K562 (cell line): ENCODE measurements around the gene CCPG1. TPM values are rescaled to one million over a fixed set of nuclear protein-coding genes. Genes with fewer than 3 reads are reported as not detected.

Experiments
- ATAC-seq: fragments of 200-7000 bp; cut with Tn5 transposase; 3 replicates; pipeline ENCODE4 v1.9.1; 2020; ENCODE audit warnings: moderate library complexity
- BruUV-seq: library from RNA; stranded (reverse); fragments of 400-500 nt; replicated peaks from 2 replicates; lab custom pipeline; 2021; lab: Mats Ljungman, UMichigan
- CTCF ChIA-PET: fragments of 300-600 bp; formaldehyde crosslinking; extraction: SDS; loops from one replicate; lab custom pipeline; 2021; ENCODE audit warnings: low intra/inter-chr PET ratio; lab: Yijun Ruan, JAX
- POLR2A ChIA-PET: fragments of 300-600, 350-650 bp; sonication (Branson Sonifier 250); formaldehyde crosslinking; extraction: SDS; loops from one replicate; lab custom pipeline; 2021; ENCODE audit warnings: antibody characterized with exemption, inconsistent platforms; lab: Yijun Ruan, JAX
- DNase-seq, 4 experiments: peaks; one replicate each; pipeline versions ENCODE4 v3.0.0 to v3.0.0-alpha.2; 2011 to 2018; ENCODE audit warnings: low spot score in 3 of 4, mixed read lengths in 3 of 4; ENCODE audit errors: extremely low read depth in 1 of 4
- FAIRE-seq: peaks from 2 replicates; lab custom pipeline; 2011; peaks lifted over from hg19 to GRCh38; lab: Jason Lieb, UNC
- H2AFZ ChIP-seq: 2 replicates; pipeline ENCODE4 v1.6.0; 2011; ENCODE audit warnings: low read depth, low read length, control low read depth, inconsistent platforms
- H3K27ac ChIP-seq: fragments of 200-600 bp; 3 replicates; pipeline ENCODE4 v1.8.0; 2011; ENCODE audit warnings: low read depth, mild to moderate bottlenecking, control low read depth, inconsistent platforms, low read length, moderate library complexity, mixed read lengths; ENCODE audit errors: extremely low read depth
- H3K27me3 ChIP-seq, 2 experiments: fragments of 300-600 bp in 1 of 2; 2 replicates in 1 of 2; 3 replicates in 1 of 2; pipeline versions ENCODE4 v1.6.0 to v1.8.0; 2011; ENCODE audit warnings: inconsistent platforms in 2 of 2, low read length in 2 of 2, mild to moderate bottlenecking in 1 of 2, mixed read lengths in 1 of 2, moderate library complexity in 1 of 2; ENCODE audit not compliant: control insufficient read depth in 2 of 2, insufficient read depth in 2 of 2
- H3K36me3 ChIP-seq: fragments of 300-600 bp; 3 replicates; pipeline ENCODE4 v1.8.0; 2011; ENCODE audit warnings: mild to moderate bottlenecking, low read length, inconsistent platforms; ENCODE audit not compliant: control insufficient read depth, insufficient read depth
- H3K4me1 ChIP-seq, 2 experiments: fragments of 200-600 bp in 1 of 2; replicated peaks in 1 of 2; 2 replicates in 1 of 2; 3 replicates in 1 of 2; pipeline versions ENCODE4 v1.5.1 to v1.8.0; 2011; ENCODE audit warnings: inconsistent platforms in 2 of 2, low read length in 2 of 2, mild to moderate bottlenecking in 1 of 2, mixed read lengths in 1 of 2, moderate library complexity in 1 of 2; ENCODE audit not compliant: control insufficient read depth in 2 of 2, insufficient read depth in 2 of 2
- H3K4me2 ChIP-seq: 2 replicates; pipeline ENCODE4 v1.6.1; 2011; ENCODE audit warnings: low read length, control low read depth, inconsistent platforms, mixed read lengths; ENCODE audit not compliant: insufficient read depth
- H3K4me3 ChIP-seq: fragments of 200-600 bp; sonication (generic), shearing (Covaris generic); 2 replicates; pipeline ENCODE4 v1.5.1; 2016; ENCODE audit warnings: control low read depth, inconsistent platforms
- H3K79me2 ChIP-seq: fragments of 200-600 bp; 3 replicates; pipeline ENCODE4 v1.8.0; 2011; ENCODE audit warnings: low read length, inconsistent platforms; ENCODE audit not compliant: control insufficient read depth, insufficient read depth
- H3K9ac ChIP-seq, 2 experiments: 2 replicates each; pipeline versions ENCODE4 v1.6.0 to v1.6.1; 2011; ENCODE audit warnings: low read depth in 2 of 2, low read length in 2 of 2, control low read depth in 1 of 2, inconsistent platforms in 1 of 2, mild to moderate bottlenecking in 1 of 2, mixed read lengths in 1 of 2; ENCODE audit not compliant: insufficient read depth in 1 of 2
- H3K9me1 ChIP-seq: one replicate; pipeline ENCODE4 v1.6.0; 2011; ENCODE audit warnings: inconsistent platforms, mild to moderate bottlenecking, low read length, moderate library complexity; ENCODE audit not compliant: control insufficient read depth, insufficient read depth
- H3K9me3 ChIP-seq: replicated peaks from 2 replicates; pipeline ENCODE4 v1.5.1; 2011; ENCODE audit warnings: low read depth, low read length, inconsistent platforms; ENCODE audit not compliant: control insufficient read depth, insufficient read depth
- H4K20me1 ChIP-seq: replicated peaks from 2 replicates; pipeline ENCODE4 v1.6.1; 2011; ENCODE audit warnings: low read length, inconsistent platforms, mixed read lengths; ENCODE audit not compliant: control insufficient read depth, insufficient read depth
- AFF4 ChIP-seq: sonication (generic); formaldehyde crosslinking; IDR thresholded peaks from 2 replicates; pipeline ENCODE4 v1.8.0; 2023; ENCODE audit warnings: mild to moderate bottlenecking, missing genetic modification reagents
- CREB1 ChIP-seq, 2 experiments: sonication (generic) in 1 of 2; formaldehyde crosslinking in 1 of 2; IDR thresholded peaks; 2 replicates each; pipeline versions ENCODE4 v1.6.1 to v1.8.0; 2012 to 2022; ENCODE audit warnings: inconsistent platforms in 1 of 2, mild to moderate bottlenecking in 1 of 2, missing genetic modification reagents in 1 of 2, moderate library complexity in 1 of 2
- DACH1 ChIP-seq: fragments of 450-650 bp; IDR thresholded peaks from 2 replicates; pipeline ENCODE4 v1.6.1; 2018; ENCODE audit not compliant: partially characterized antibody
- DMBX1 ChIP-seq: fragments of 250-450 bp; sonication (Bioruptor Pico); IDR thresholded peaks from 2 replicates; pipeline ENCODE4 v1.8.0; 2022; ENCODE audit warnings: inconsistent platforms, mild to moderate bottlenecking, moderate library complexity, borderline replicate concordance
- DPF2 ChIP-seq: fragments of 450-650 bp; IDR thresholded peaks from 2 replicates; pipeline ENCODE4 v1.6.1; 2016
- FOXK1 ChIP-seq: sonication (generic); formaldehyde crosslinking; IDR thresholded peaks from 2 replicates; pipeline ENCODE4 v1.8.0; 2022; ENCODE audit warnings: missing genetic modification reagents, mild to moderate bottlenecking, borderline replicate concordance
- MCM5 ChIP-seq: fragments of 450-650 bp; IDR thresholded peaks from 2 replicates; pipeline ENCODE4 v1.6.1; 2016; ENCODE audit warnings: low read depth
- MYNN ChIP-seq, 2 experiments: sonication (generic); formaldehyde crosslinking in 1 of 2; IDR thresholded peaks; 2 replicates each; pipeline versions ENCODE4 v1.5.0 to v1.6.1; 2016 to 2020; ENCODE audit warnings: antibody characterized with exemption in 1 of 2, missing genetic modification reagents in 1 of 2
- PREB ChIP-seq: sonication (generic); formaldehyde crosslinking; IDR thresholded peaks from 2 replicates; pipeline ENCODE4 v1.8.1; 2023; ENCODE audit warnings: mild to moderate bottlenecking, missing genetic modification reagents
- SNRNP70 ChIP-seq: fragments of 200-400 bp; formaldehyde crosslinking; optimal IDR thresholded peaks from 2 replicates; pipeline ENCODE3; 2017; ENCODE audit warnings: low read depth, low read length
- SREBF1 ChIP-seq: fragments of 150-350 bp; IDR thresholded peaks from 2 replicates; pipeline ENCODE4 v1.6.1; 2014; ENCODE audit warnings: antibody characterized with exemption, low read depth, low read length, borderline replicate concordance
- TEAD2 ChIP-seq: fragments of 450-650 bp; IDR thresholded peaks from 2 replicates; pipeline ENCODE4 v1.6.1; 2016; ENCODE audit warnings: missing genetic modification characterization, control low read depth, missing compliant biosample characterization
- TSC22D4 ChIP-seq: fragments of 450-650 bp; IDR thresholded peaks from 2 replicates; pipeline ENCODE4 v1.6.1; 2016; ENCODE audit warnings: missing genetic modification characterization, missing biosample characterization, control low read depth
- ZBED1 ChIP-seq: IDR thresholded peaks from 2 replicates; pipeline ENCODE4 v1.6.1; 2014
- ZBTB12 ChIP-seq: fragments of 250-450 bp; sonication (Bioruptor Pico); IDR thresholded peaks from 2 replicates; pipeline ENCODE4 v1.4.0; 2020
- ZBTB8A ChIP-seq: fragments of 450-650 bp; IDR thresholded peaks from 2 replicates; pipeline ENCODE4 v1.6.1; 2018; ENCODE audit warnings: mild to moderate bottlenecking, moderate library complexity; ENCODE audit not compliant: partially characterized antibody
- ZNF274 ChIP-seq: IDR thresholded peaks from 2 replicates; pipeline ENCODE4 v1.6.1; 2011; ENCODE audit warnings: low read depth, mild to moderate bottlenecking, low read length, moderate library complexity, borderline replicate concordance
- WGBS: fragments of 100-300 bp; shearing (Covaris generic); methylation state at CpG from one replicate; pipeline ENCODE4 v1.1.6; 2016; ENCODE audit warnings: low coverage, mixed read lengths; ENCODE audit not compliant: insufficient coverage; ENCODE audit errors: missing lambda C conversion rate; 5-methylcytosine and 5-hydroxymethylcytosine counted together
- in situ Hi-C: fragments of 300-500 bp; cut with MboI; formaldehyde crosslinking; loops from 4 replicates; pipeline ENCODE4 v1.15.0; 2018; ENCODE audit warnings: inconsistent platforms, mixed read lengths
- intact Hi-C: fragments of 100-400 bp; cut with micrococcal nuclease; formaldehyde crosslinking; loops from 2 replicates; pipeline ENCODE4 v1.14.2; 2022
- polyA plus RNA-seq, 8 experiments: library from polyadenylated mRNA; depleted of rRNA in 4 of 8; stranded (reverse) in 5 of 8; unstranded in 3 of 8; fragments of >200 nt; fragmentation: Nextera tagmentation in 2 of 8; fragmentation: Illumina TruSeq in 1 of 8; extraction: Ambion mirVana in 2 of 8; extraction: Trizol in 1 of 8; gene quantifications; 2 replicates each; pipeline versions ENCODE4 v1.2.1 to v1.2.3, GENCODE V29; 2011 to 2014; ENCODE audit warnings: inconsistent platforms in 1 of 8, missing spikeins in 1 of 8
- total RNA-seq, 7 experiments: library from RNA; depleted of rRNA in 6 of 7; stranded (reverse); fragments of >200 nt in 6 of 7; fragmentation: Illumina TruSeq in 2 of 7; extraction: Trizol in 2 of 7; gene quantifications; 2 replicates each; pipeline versions ENCODE4 v1.2.1 to v1.2.3, GENCODE V29; 2011 to 2021; ENCODE audit warnings: low replicate concordance in 1 of 7

Gene CCPG1
- total and polyA plus RNA-seq, 9 of the 15 experiments (the other 6 are each of a cell fraction or from before 2014, with no cell fraction given): 33.0 to 54.9 (median 41.1) TPM

- TF ChIP-seq FOXK1 (no peak), MYNN (IDR thresholded peaks at IDR 0.05) (no peak), MYNN (CRISPR knock-in tag; IDR thresholded peaks at IDR 0.05) (no peak), ZBTB8A (no peak)
Measured at GRCh38 chr15:55343168-55343567, 65.0 kb downstream of the CCPG1 start (continued).

- TF ChIP-seq SREBF1: no peak
- no peak for TF ChIP-seq DPF2
- no peak for TF ChIP-seq ZBTB12 (CRISPR knock-in tag)
- no peak for TF ChIP-seq AFF4 (CRISPR knock-in tag)
- no peak for TF ChIP-seq SNRNP70
- TF ChIP-seq FOXK1: no peak
- TF ChIP-seq MCM5: no peak
- TF ChIP-seq TSC22D4: no peak
- no peak for TF ChIP-seq DACH1
- TF ChIP-seq TEAD2 (tag): no peak
- TF ChIP-seq ZBED1: no peak
- TF ChIP-seq ZNF274: no peak
- TF ChIP-seq PREB (CRISPR knock-in tag): no peak
- TF ChIP-seq DMBX1 (CRISPR knock-in tag): no peak
- no peak for TF ChIP-seq CREB1 (IDR thresholded peaks at IDR 0.05)
- no peak for TF ChIP-seq CREB1 (CRISPR knock-in tag; IDR thresholded peaks at IDR 0.05)
- H3K9me3 ChIP-seq: no peaks in the 10 kb centered on the region
- H3K4me2 ChIP-seq: no peak overlapping the region
- BruUV-seq: no TSS peak
- no peak for FAIRE-seq
- no peaks in the 10 kb centered on the region for H4K20me1 ChIP-seq
- H3K9me1 ChIP-seq: no peaks in the 10 kb centered on the region
- CTCF ChIA-PET: no interaction called here
- no peak overlapping the region for H3K4me3 ChIP-seq
- POLR2A ChIA-PET: interaction anchor here (1.1 kb wide), 1 partner anchor 14 kb away, joined by 4 read pairs; no protein-coding TSS in a partner anchor
- H3K9ac ChIP-seq: no peak overlapping the region
- no peak overlapping the region for H2AFZ ChIP-seq
- no peaks in the 10 kb centered on the region for H3K79me2 ChIP-seq
- intact Hi-C loops: no loop called here
- in situ Hi-C loops: no loop called here
- H3K27me3 ChIP-seq: no peaks in the 10 kb centered on the region
- no peak for ATAC-seq
- DNase-seq: no peak
- no peak overlapping the region for H3K27ac ChIP-seq
- H3K36me3 ChIP-seq: peaks cover 38% of the 10 kb centered on the region; the same call in 2 of the 3 replicates
- no peaks in the 10 kb centered on the region for H3K4me1 ChIP-seq
- 81% methylated on average over 1 of the region's 1 CpG for WGBS
Measured at GRCh38 chr15:55337160-55337559, 71.0 kb downstream of the CCPG1 start.
